ENCODE results near the gene GLTPD2.

Gene GLTPD2

GRCh38 chr17:4785311-4786105 is 3.3 kb upstream of the GLTPD2 start:
- H3K27ac ChIP-seq, result no peak overlapping the region
- no peak for TF ChIP-seq CTCF (IDR thresholded peaks at IDR 0.05)
- TF ChIP-seq ZFX (IDR thresholded peaks at IDR 0.05; ENCODE audit: borderline replicate concordance), result no peak

GRCh38 chr17:4786106-4786511 is 2.7 kb upstream of the GLTPD2 start, which contains the start of gene VMO1:
TSS of gene VMO1 (minus strand) at chr17:4786364. CDS start at chr17:4786352, 12 bp downstream.
- TF ChIP-seq CTCF (IDR thresholded peaks at IDR 0.05) (no peak), ZFX (IDR thresholded peaks at IDR 0.05; ENCODE audit: borderline replicate concordance) (no peak)
- H3K27ac ChIP-seq, result peak within 1 kb of the TSS; percentile 2; the same call in 1 of the 2 replicates

GRCh38 chr17:4786516-4786915 is 2.2 kb upstream of the GLTPD2 start:
- TF ChIP-seq CTCF (IDR thresholded peaks at IDR 0.05) (no peak), ZFX (IDR thresholded peaks at IDR 0.05; ENCODE audit: borderline replicate concordance) (no peak)
- no peak overlapping the region for H3K27ac ChIP-seq

- TF ChIP-seq CTCF (IDR thresholded peaks at IDR 0.05) (no peak), ZFX (IDR thresholded peaks at IDR 0.05; ENCODE audit: borderline replicate concordance) (no peak)
- H3K27ac ChIP-seq, result peak overlapping the region; percentile 95
Measured at GRCh38 chr17:4788159-4788806, 481 bp upstream of the GLTPD2 start.

GRCh38 chr17:4789701-4789950 is 862 bp downstream of the GLTPD2 start:
- TF ChIP-seq CTCF (IDR thresholded peaks at IDR 0.05) (no peak), ZFX (IDR thresholded peaks at IDR 0.05; ENCODE audit: borderline replicate concordance) (no peak)
- peak overlapping the region; percentile 95 for H3K27ac ChIP-seq

GRCh38 chr17:4789951-4790704 is 1.4 kb downstream of the GLTPD2 start:
- TF ChIP-seq CTCF (IDR thresholded peaks at IDR 0.05) (peak; percentile 91), ZFX (IDR thresholded peaks at IDR 0.05; ENCODE audit: borderline replicate concordance) (no peak)
- H3K27ac ChIP-seq, result peak overlapping the region; percentile 95
